ENCODE data around the gene WWC2. TPM values are rescaled to one million over a fixed set of nuclear protein-coding genes. Genes with fewer than 3 reads are reported as not detected.

WWC2 gene
- total RNA-seq: 30.2 TPM
- long read RNA-seq, full-length matches to known transcripts: 13 of 20 reads
- long read RNA-seq, partial matches to known transcripts: 4 of 20 reads
- long read RNA-seq, other reads (novel, unspliced or antisense): 3 of 20 reads

- ATAC-seq (peak; percentile 94), DNase-seq (ENCODE audit: missing footprints) (peak; percentile 95)
- intact Hi-C loops (cut with DNase I): loop anchor here (2.0 to 5.0 kb wide), 2 partner anchors 44 to 73 kb away; no protein-coding TSS in a partner anchor
These were observed at the start of gene WWC2 for GRCh38 chr4:183098723-183099536. Gene WWC2 (plus strand): TSS chr4:183099257. CDS start chr4:183099492, 235 bp downstream.

- DNase-seq (ENCODE audit: missing footprints) (no peak), ATAC-seq (no peak)
- intact Hi-C loops (cut with DNase I): no loop called here
These were observed 45.4 kb upstream of the WWC2 start for GRCh38 chr4:183053681-183054080.

- ATAC-seq (no peak), DNase-seq (ENCODE audit: missing footprints) (no peak)
- intact Hi-C loops (cut with DNase I): no loop called here
These were observed 41.8 kb upstream of the WWC2 start for GRCh38 chr4:183057255-183057654.

- ATAC-seq (no peak), DNase-seq (ENCODE audit: missing footprints) (no peak)
- intact Hi-C loops (cut with DNase I): no loop called here
These were observed 39.3 kb upstream of the WWC2 start for GRCh38 chr4:183059797-183060196.

- ATAC-seq: no peak
- DNase-seq (ENCODE audit: missing footprints): no peak
- intact Hi-C loops (cut with DNase I): no loop called here
These were observed 30.6 kb upstream of the WWC2 start for GRCh38 chr4:183068502-183068901.

GRCh38 chr4:183071222-183071621 is 27.8 kb upstream of the WWC2 start:
- intact Hi-C loops (cut with DNase I): loop anchor here (5.0 kb wide), 1 partner anchor 134 kb away; no protein-coding TSS in a partner anchor
- DNase-seq (ENCODE audit: missing footprints) (no peak), ATAC-seq (no peak)

GRCh38 chr4:183072176-183072575 is 26.9 kb upstream of the WWC2 start:
- DNase-seq (ENCODE audit: missing footprints) (no peak), ATAC-seq (no peak)
- intact Hi-C loops (cut with DNase I): loop anchor here (5.0 kb wide), 1 partner anchor 135 kb away; no protein-coding TSS in a partner anchor

- intact Hi-C loops (cut with DNase I): loop anchor here (1.0 to 5.0 kb wide), 3 partner anchors 136 to 189 kb away; no protein-coding TSS in a partner anchor
- DNase-seq (ENCODE audit: missing footprints): no peak
- ATAC-seq: no peak
These were observed 25.3 kb upstream of the WWC2 start for GRCh38 chr4:183073838-183074145.

- DNase-seq (ENCODE audit: missing footprints) (no peak), ATAC-seq (no peak)
- intact Hi-C loops (cut with DNase I): loop anchor here (5.0 kb wide), 1 partner anchor 137 kb away; no protein-coding TSS in a partner anchor
These were observed 24.6 kb upstream of the WWC2 start for GRCh38 chr4:183074288-183074990.

GRCh38 chr4:183078634-183079033 is 20.4 kb upstream of the WWC2 start:
- ATAC-seq (no peak), DNase-seq (ENCODE audit: missing footprints) (no peak)
- intact Hi-C loops (cut with DNase I): no loop called here

GRCh38 chr4:183080372-183081115 is 18.5 kb upstream of the WWC2 start:
- ATAC-seq (no peak), DNase-seq (ENCODE audit: missing footprints) (no peak)
- intact Hi-C loops (cut with DNase I): no loop called here

GRCh38 chr4:183081116-183081469 is 18.0 kb upstream of the WWC2 start:
- no peak for ATAC-seq
- DNase-seq (ENCODE audit: missing footprints): no peak
- intact Hi-C loops (cut with DNase I): no loop called here

GRCh38 chr4:183082053-183082452 is 17.0 kb upstream of the WWC2 start:
- DNase-seq (ENCODE audit: missing footprints) (no peak), ATAC-seq (no peak)
- intact Hi-C loops (cut with DNase I): no loop called here

GRCh38 chr4:183094393-183095198 is 4.5 kb upstream of the WWC2 start:
- DNase-seq (ENCODE audit: missing footprints) (no peak), ATAC-seq (no peak)
- intact Hi-C loops (cut with DNase I): loop anchor here (5.0 kb wide), 1 partner anchor 78 kb away; no protein-coding TSS in a partner anchor

GRCh38 chr4:183095199-183095512 is 3.9 kb upstream of the WWC2 start:
- no peak for ATAC-seq
- no peak for DNase-seq (ENCODE audit: missing footprints)
- intact Hi-C loops (cut with DNase I): loop anchor here (5.0 kb wide), 1 partner anchor 77 kb away; no protein-coding TSS in a partner anchor

GRCh38 chr4:183096276-183096965 is 2.6 kb upstream of the WWC2 start:
- no peak for ATAC-seq
- intact Hi-C loops (cut with DNase I): loop anchor here (5.0 kb wide), 1 partner anchor 76 kb away; no protein-coding TSS in a partner anchor

GRCh38 chr4:183097231-183098018 is 1.6 kb upstream of the WWC2 start:
- intact Hi-C loops (cut with DNase I): loop anchor here (2.0 to 5.0 kb wide), 2 partner anchors 45 to 75 kb away; no protein-coding TSS in a partner anchor
- ATAC-seq (no peak), DNase-seq (ENCODE audit: missing footprints) (no peak)

More at GRCh38 chr4:183096276-183096965, 2.6 kb upstream of the WWC2 start:
- DNase-seq (ENCODE audit: missing footprints): no peak

All from Right ventricle myocardium inferior (tissue), 1 donor.